Fibroblast of lung (primary cell): ENCODE measurements around the gene APOM. TPM values are rescaled to one million over a fixed set of nuclear protein-coding genes. Genes with fewer than 3 reads are reported as not detected.

Experiments
- DNase-seq, 2 donors: peaks; one replicate each; pipeline versions ENCODE4 v3.0.0 to v3.0.0-alpha.2; 2010; ENCODE audit warnings: low read depth in 2 of 2
- H2AFZ ChIP-seq: 2 replicates; pipeline ENCODE4 v1.5.1; 2012; ENCODE audit warnings: low read length, control low read depth, inconsistent platforms
- H3K27ac ChIP-seq: 2 replicates; pipeline ENCODE4 v1.5.1; 2011; ENCODE audit warnings: low read length, control low read depth; ENCODE audit not compliant: insufficient read depth
- H3K27me3 ChIP-seq: 2 replicates; pipeline ENCODE4 v1.5.1; 2011; ENCODE audit warnings: mild to moderate bottlenecking, low read length; ENCODE audit not compliant: control insufficient read depth, insufficient read depth
- H3K36me3 ChIP-seq: 2 replicates; pipeline ENCODE4 v1.5.1; 2011; ENCODE audit warnings: low read length; ENCODE audit not compliant: control insufficient read depth, insufficient read depth
- H3K4me1 ChIP-seq: 2 replicates; pipeline ENCODE4 v1.5.1; 2011; ENCODE audit warnings: low read length; ENCODE audit not compliant: control insufficient read depth, insufficient read depth; ENCODE audit errors: extremely low read depth
- H3K4me2 ChIP-seq: 2 replicates; pipeline ENCODE4 v1.5.1; 2011; ENCODE audit warnings: low read length, control low read depth; ENCODE audit not compliant: insufficient read depth; ENCODE audit errors: extremely low read depth
- H3K4me3 ChIP-seq, 4 experiments: fragments of 200-600 bp in 1 of 4; sonication (generic) in 1 of 4; replicated peaks in 1 of 4; 2 replicates each; pipeline ENCODE4 v1.5.1; 2011 to 2016; ENCODE audit warnings: low read length in 4 of 4, low read depth in 3 of 4, mild to moderate bottlenecking in 3 of 4, control low read depth in 2 of 4, inconsistent platforms in 1 of 4, mixed read lengths in 1 of 4; ENCODE audit not compliant: insufficient read depth in 1 of 4; ENCODE audit errors: control extremely low read depth in 1 of 4
- H3K79me2 ChIP-seq: 2 replicates; pipeline ENCODE4 v1.5.1; 2012; ENCODE audit warnings: mild to moderate bottlenecking, low read length, inconsistent platforms; ENCODE audit not compliant: control insufficient read depth, insufficient read depth
- H3K9ac ChIP-seq: 2 replicates; pipeline ENCODE4 v1.5.1; 2011; ENCODE audit warnings: mild to moderate bottlenecking, low read length, control low read depth; ENCODE audit not compliant: insufficient read depth
- H3K9me3 ChIP-seq: 2 replicates; pipeline ENCODE4 v1.5.1; 2012; ENCODE audit warnings: low read depth, low read length; ENCODE audit not compliant: control insufficient read depth, insufficient read depth
- H4K20me1 ChIP-seq: 2 replicates; pipeline ENCODE4 v1.5.1; 2011; ENCODE audit warnings: low read length; ENCODE audit not compliant: control insufficient read depth, insufficient read depth; ENCODE audit errors: extremely low read depth
- EZH2 ChIP-seq: IDR thresholded peaks from 2 replicates; pipeline ENCODE4 v1.5.1; 2012; ENCODE audit warnings: low read length, control low read depth, mild to moderate bottlenecking; ENCODE audit errors: missing control alignments
- polyA plus RNA-seq, 2 donors: library from polyadenylated mRNA; depleted of rRNA in 1 of 2; stranded (reverse) in 1 of 2; unstranded in 1 of 2; fragments of >200 nt; gene quantifications; 2 replicates each; pipeline ENCODE4 v1.2.1, GENCODE V29; 2011 to 2012; ENCODE audit warnings: missing spikeins in 1 of 2
- total RNA-seq: library from RNA; depleted of rRNA; stranded (reverse); fragments of >200 nt; gene quantifications from 2 replicates; pipeline ENCODE4 v1.2.1, GENCODE V29; 2014
- TF ChIP-seq, protein P1 (sequence below), 2 donors: IDR thresholded peaks in 1 of 2; conservative IDR thresholded peaks in 1 of 2; 1 replicate in 1 of 2; 2 replicates in 1 of 2; pipeline ENCODE4 v1.5.1; 2011 to 2012; ENCODE audit warnings: low read length in 2 of 2, control low read depth in 1 of 2, inconsistent platforms in 1 of 2, low read depth in 1 of 2, mild to moderate bottlenecking in 1 of 2

Gene APOM
- total and polyA plus RNA-seq, 2 donors (not counting 1 experiment from before 2014, with no cell fraction given): 0.99 to 3.9 TPM

DNA sequence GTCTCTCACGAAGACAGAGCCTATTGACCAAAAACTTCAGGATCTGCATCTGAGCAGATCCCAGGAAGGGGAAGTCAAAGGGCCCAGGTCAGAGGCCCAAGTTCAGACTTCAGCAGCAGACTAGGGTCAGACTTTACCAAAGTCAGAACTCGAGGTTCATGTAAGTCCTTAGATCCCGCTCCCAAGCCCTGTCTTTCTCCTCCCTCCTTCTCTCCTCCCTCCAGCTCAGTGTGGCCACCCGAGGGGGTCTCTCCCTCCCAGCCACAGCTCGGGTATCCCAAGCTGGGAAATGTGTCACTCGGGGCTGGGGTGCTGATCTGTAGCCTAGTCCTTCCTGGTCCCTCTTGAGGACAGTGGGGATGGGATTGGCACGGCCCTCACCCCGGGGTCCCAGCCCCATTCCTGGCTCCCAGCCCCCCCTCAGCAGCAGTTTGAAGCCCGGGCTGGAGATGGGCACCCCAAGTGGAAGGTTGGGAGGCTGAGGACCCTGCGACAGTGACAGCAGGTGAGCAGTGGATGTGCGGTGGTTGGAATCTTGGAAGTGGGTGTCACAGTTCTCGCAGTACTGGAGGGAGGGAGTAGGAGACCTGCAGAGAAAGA, 6.5 kb downstream of the APOM start:
- peaks cover 7% of the 10 kb centered on the region for H3K36me3 ChIP-seq
- peaks cover 24% of the 10 kb centered on the region for H3K4me1 ChIP-seq
- H3K4me2 ChIP-seq: no peak overlapping the region
- no peak overlapping the region for H2AFZ ChIP-seq
- no peak for DNase-seq
- no peak overlapping the region for H3K4me3 ChIP-seq
- no peaks in the 10 kb centered on the region for H3K27me3 ChIP-seq
- no peak for TF ChIP-seq EZH2
- TF ChIP-seq, protein P1, sequence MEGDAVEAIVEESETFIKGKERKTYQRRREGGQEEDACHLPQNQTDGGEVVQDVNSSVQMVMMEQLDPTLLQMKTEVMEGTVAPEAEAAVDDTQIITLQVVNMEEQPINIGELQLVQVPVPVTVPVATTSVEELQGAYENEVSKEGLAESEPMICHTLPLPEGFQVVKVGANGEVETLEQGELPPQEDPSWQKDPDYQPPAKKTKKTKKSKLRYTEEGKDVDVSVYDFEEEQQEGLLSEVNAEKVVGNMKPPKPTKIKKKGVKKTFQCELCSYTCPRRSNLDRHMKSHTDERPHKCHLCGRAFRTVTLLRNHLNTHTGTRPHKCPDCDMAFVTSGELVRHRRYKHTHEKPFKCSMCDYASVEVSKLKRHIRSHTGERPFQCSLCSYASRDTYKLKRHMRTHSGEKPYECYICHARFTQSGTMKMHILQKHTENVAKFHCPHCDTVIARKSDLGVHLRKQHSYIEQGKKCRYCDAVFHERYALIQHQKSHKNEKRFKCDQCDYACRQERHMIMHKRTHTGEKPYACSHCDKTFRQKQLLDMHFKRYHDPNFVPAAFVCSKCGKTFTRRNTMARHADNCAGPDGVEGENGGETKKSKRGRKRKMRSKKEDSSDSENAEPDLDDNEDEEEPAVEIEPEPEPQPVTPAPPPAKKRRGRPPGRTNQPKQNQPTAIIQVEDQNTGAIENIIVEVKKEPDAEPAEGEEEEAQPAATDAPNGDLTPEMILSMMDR (conservative IDR thresholded peaks at IDR 0.05 in 1 of 2, IDR thresholded peaks at IDR 0.05 in 1 of 2; ENCODE audit: low read depth in 1 of 2, low read length in 2 of 2): no peak
- H3K27ac ChIP-seq: no peak overlapping the region
- H4K20me1 ChIP-seq: no peaks in the 10 kb centered on the region
- H3K9me3 ChIP-seq: no peaks in the 10 kb centered on the region
- peaks cover 51% of the 10 kb centered on the region for H3K79me2 ChIP-seq
- no peak overlapping the region for H3K9ac ChIP-seq

DNA sequence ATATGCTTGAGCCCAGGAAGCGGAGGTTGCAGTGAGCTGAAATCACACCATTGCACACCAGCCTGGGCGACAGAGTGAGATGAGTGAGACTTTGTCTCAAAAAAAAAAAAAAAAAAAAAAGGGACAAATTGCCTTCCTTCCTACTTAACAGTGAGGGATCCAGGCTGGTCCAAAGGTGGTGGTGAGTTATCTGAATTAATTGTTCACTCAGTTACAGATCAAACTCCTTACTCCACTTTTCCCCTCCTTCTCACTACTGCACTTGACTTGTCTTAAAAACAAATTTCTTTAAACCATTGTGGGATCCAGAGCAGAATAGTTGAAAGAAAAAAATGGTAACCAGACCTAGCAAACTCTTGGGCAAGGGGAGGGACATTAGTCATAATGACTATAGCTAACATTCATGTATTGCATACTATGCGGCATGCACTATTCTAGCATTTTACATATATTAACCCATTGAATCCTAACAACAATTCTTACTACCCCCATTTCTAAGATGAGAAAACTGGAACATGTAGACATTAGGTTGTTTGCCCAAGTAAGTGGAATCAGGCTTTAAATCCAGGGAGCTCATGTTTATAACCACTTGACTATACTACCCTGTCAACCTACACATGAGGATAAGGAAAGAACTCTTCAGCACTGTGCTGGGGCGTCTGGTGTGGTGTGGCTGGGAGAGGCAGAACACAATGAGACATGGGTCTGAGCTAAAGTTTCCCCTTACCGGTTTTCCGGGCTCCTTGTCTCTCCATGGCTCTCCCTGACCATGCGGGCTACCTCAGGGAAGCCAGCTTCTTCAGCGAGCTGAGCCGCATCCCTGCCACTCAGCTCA, 7.6 kb downstream of the APOM start:
- peak overlapping the region; percentile 82 to 94 (median 86) for H3K4me3 ChIP-seq
- H3K9ac ChIP-seq: peak overlapping the region; percentile 32
- TF ChIP-seq EZH2: no peak
- TF ChIP-seq, protein P1 (conservative IDR thresholded peaks at IDR 0.05 in 1 of 2, IDR thresholded peaks at IDR 0.05 in 1 of 2; ENCODE audit: low read depth in 1 of 2, low read length in 2 of 2): no peak
- H3K36me3 ChIP-seq: peaks cover 7% of the 10 kb centered on the region
- no peak overlapping the region for H2AFZ ChIP-seq
- no peaks in the 10 kb centered on the region for H3K9me3 ChIP-seq
- peak overlapping the region; percentile 87 for H3K27ac ChIP-seq
- H3K79me2 ChIP-seq: peaks cover 56% of the 10 kb centered on the region
- H3K4me2 ChIP-seq: peak overlapping the region; percentile 95
- peak; percentile 23 to 34 for DNase-seq
- H3K4me1 ChIP-seq: peaks cover 24% of the 10 kb centered on the region
- no peaks in the 10 kb centered on the region for H4K20me1 ChIP-seq
- no peaks in the 10 kb centered on the region for H3K27me3 ChIP-seq

DNA sequence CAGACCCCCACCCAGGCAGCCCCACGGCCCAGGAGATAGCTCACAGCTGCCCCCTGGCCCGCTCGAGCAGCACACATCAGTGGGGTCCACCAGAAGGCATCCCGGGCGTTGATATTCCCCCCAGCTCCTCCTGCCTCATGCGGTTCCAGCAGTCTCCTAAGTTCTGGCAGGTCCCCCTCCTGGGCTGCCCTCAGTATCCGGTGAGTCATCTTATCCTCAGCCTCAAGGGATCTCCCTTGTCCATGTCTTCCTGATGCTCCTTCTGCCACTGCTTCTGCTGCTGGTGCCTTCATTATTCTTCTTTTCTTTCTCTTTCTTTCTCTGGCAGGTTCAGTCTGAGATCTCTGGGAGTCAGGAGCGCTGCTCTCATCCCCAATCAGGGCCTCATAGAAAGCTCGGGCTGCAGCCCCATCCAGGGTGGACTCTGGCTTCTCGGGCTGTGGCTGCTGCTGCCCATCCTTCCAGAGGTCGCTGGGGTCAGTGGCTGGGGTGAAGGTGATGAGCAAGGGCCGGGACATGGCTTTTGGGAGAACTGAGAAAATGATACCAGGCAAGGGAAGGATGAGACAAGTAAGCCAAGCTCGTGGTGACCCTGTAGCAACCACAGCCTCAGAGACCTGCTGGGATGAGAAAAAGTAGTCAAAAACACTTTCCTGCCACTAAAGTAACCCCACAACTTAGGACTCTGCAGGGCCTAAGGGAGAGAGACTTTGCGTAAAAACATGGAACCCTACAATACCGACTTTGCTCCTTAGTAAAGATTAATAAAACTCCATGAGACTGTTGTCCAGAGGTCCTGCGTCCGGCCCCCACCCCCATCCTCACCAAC, 8.5 kb downstream of the APOM start:
- Histone ChIP-seq H2AFZ (no peak overlapping the region), H3K4me2 (peak overlapping the region; percentile 95), H3K36me3 (peaks cover 12% of the 10 kb centered on the region), H3K27me3 (no peaks in the 10 kb centered on the region), H3K9ac (peak overlapping the region; percentile 51), H4K20me1 (no peaks in the 10 kb centered on the region), H3K79me2 (peaks cover 56% of the 10 kb centered on the region), H3K9me3 (no peaks in the 10 kb centered on the region), H3K27ac (peak overlapping the region; percentile 87), H3K4me3 (peak overlapping the region; percentile 82 to 94 (median 86)), H3K4me1 (peaks cover 20% of the 10 kb centered on the region)
- TF ChIP-seq, protein P1 (conservative IDR thresholded peaks at IDR 0.05 in 1 of 2, IDR thresholded peaks at IDR 0.05 in 1 of 2; ENCODE audit: low read depth in 1 of 2, low read length in 2 of 2): no peak
- no peak for TF ChIP-seq EZH2
- DNase-seq: peak; percentile 75 to 83
